CD4-positive, alpha-beta T cell (primary cell): Measurements from ENCODE around the gene CFAP99. TPM values are rescaled to one million over a fixed set of nuclear protein-coding genes. Genes with fewer than 3 reads are reported as not detected.

Source experiments
- ATAC-seq: fragments of 200-7000 bp; cut with Tn5 transposase; one replicate; pipeline ENCODE4 v1.10.0; 2022; ENCODE audit warnings: mild to moderate bottlenecking; ENCODE audit not compliant: poor library complexity
- CTCF ChIA-PET: fragments of 350-600 bp; sonication (Branson Sonifier 250); formaldehyde crosslinking; loops from one replicate; lab custom pipeline; 2021; ENCODE audit warnings: antibody characterized with exemption, inconsistent platforms; lab: Charles Lee
- POLR2A ChIA-PET: fragments of 350-600 bp; sonication (Branson Sonifier 250); formaldehyde crosslinking; loops from one replicate; lab custom pipeline; 2021; ENCODE audit warnings: antibody characterized with exemption, inconsistent platforms; lab: Charles Lee
- DNase-seq, 14 experiments: peaks; one replicate each; pipeline ENCODE4 v3.0.0-alpha.2; 2013 to 2020; ENCODE audit warnings: mixed read lengths in 2 of 14
- H3K27ac ChIP-seq, 2 donors: one replicate each; pipeline versions ENCODE4 v1.5.1 to v1.7.0; 2013; ENCODE audit warnings: low read length in 2 of 2, low read depth in 1 of 2, mild to moderate bottlenecking in 1 of 2
- H3K27me3 ChIP-seq, 2 experiments: 1 replicate in 1 of 2; 2 replicates in 1 of 2; pipeline versions ENCODE4 v1.6.1 to v1.7.0; 2013; ENCODE audit warnings: low read length in 2 of 2, control low read depth in 1 of 2, mild to moderate bottlenecking in 1 of 2, moderate library complexity in 1 of 2; ENCODE audit not compliant: insufficient read depth in 2 of 2, control insufficient read depth in 1 of 2
- H3K36me3 ChIP-seq: one replicate; pipeline ENCODE4 v1.6.1; 2013; ENCODE audit warnings: low read length, control low read depth; ENCODE audit not compliant: insufficient read depth
- H3K4me1 ChIP-seq: one replicate; pipeline ENCODE4 v1.6.1; 2013; ENCODE audit warnings: low read length, control low read depth; ENCODE audit not compliant: insufficient read depth
- H3K4me3 ChIP-seq: one replicate; pipeline ENCODE4 v1.5.1; 2013; ENCODE audit warnings: mild to moderate bottlenecking, low read length, moderate library complexity
- H3K9me3 ChIP-seq, 2 experiments: 1 replicate in 1 of 2; 2 replicates in 1 of 2; pipeline versions ENCODE4 v1.6.1 to v1.7.0; 2013; ENCODE audit warnings: low read length in 2 of 2, mild to moderate bottlenecking in 2 of 2, control low read depth in 1 of 2, moderate library complexity in 1 of 2; ENCODE audit not compliant: control insufficient read depth in 1 of 2, insufficient read depth in 1 of 2
- H3K27ac Mint-ChIP-seq: one replicate; pipeline ENCODE4 v1.8.0; 2020; ENCODE audit warnings: mixed read lengths
- H3K27me3 Mint-ChIP-seq: one replicate; pipeline ENCODE4 v1.8.0; 2021; ENCODE audit warnings: mixed read lengths
- H3K36me3 Mint-ChIP-seq: one replicate; pipeline ENCODE4 v1.8.0; 2021; ENCODE audit warnings: low read depth, mixed read lengths
- H3K4me1 Mint-ChIP-seq: one replicate; pipeline ENCODE4 v1.8.0; 2021; ENCODE audit warnings: low read depth, mixed read lengths
- H3K4me3 Mint-ChIP-seq: one replicate; pipeline ENCODE4 v1.8.0; 2020; ENCODE audit warnings: mild to moderate bottlenecking, mixed read lengths
- H3K9me3 Mint-ChIP-seq: one replicate; pipeline ENCODE4 v1.8.0; 2020; ENCODE audit warnings: mixed read lengths
- CTCF ChIP-seq: fragments of 200-600 bp; IDR thresholded peaks from one replicate; pipeline ENCODE4 v1.8.0; 2022; ENCODE audit warnings: antibody characterized with exemption, mild to moderate bottlenecking
- intact Hi-C, 2 experiments: fragments of 100-400 bp; cut with DNase I in 1 of 2; cut with micrococcal nuclease in 1 of 2; formaldehyde crosslinking; loops; one replicate each; pipeline versions ENCODE4 v1.15.1 to v1.9.0; 2023 to 2025; cut with DNase I, micrococcal nuclease
- total RNA-seq, 174 experiments: library from RNA in 2 of 174; stranded (reverse) in 2 of 174; gene quantifications; one replicate each; pipeline ENCODE4 v1.2.3 and lab custom pipeline; 2021 to 2026

Gene CFAP99
- total RNA-seq, 2 experiments from 2014 or later = 0.17 TPM; not detected in 1

GRCh38 chr4:2482192-2482591 is 63.4 kb downstream of the CFAP99 start:
- peak overlapping the region in 1 of 2 donors; percentile 40 for H3K27ac ChIP-seq
- Mint-ChIP-seq H3K27me3 (no peaks in the 10 kb centered on the region), H3K36me3 (peaks cover 38% of the 10 kb centered on the region), H3K4me1 (peaks cover 95% of the 10 kb centered on the region), H3K4me3 (peak overlapping the region; percentile 80), H3K27ac (peak overlapping the region; percentile 78), H3K9me3 (no peaks in the 10 kb centered on the region)
- ChIA-PET CTCF (interaction anchor here (1.0 kb wide), 1 partner anchor 13 kb away, joined by 3 read pairs; the partner anchor contains the start of gene RNF4), POLR2A (interaction anchor here (1.0 to 6.4 kb wide), 3 partner anchors 12 to 54 kb away, joined by 3 to 74 read pairs (median 6); partner anchors contain the start of genes FAM193A and RNF4)
- no peak for TF ChIP-seq CTCF
- H3K36me3 ChIP-seq = peaks cover 17% of the 10 kb centered on the region
- peaks cover 99% of the 10 kb centered on the region for H3K4me1 ChIP-seq
- DNase-seq (no peak), ATAC-seq (no peak)
- no peaks in the 10 kb centered on the region for H3K9me3 ChIP-seq
- H3K4me3 ChIP-seq = peak overlapping the region; percentile 6
- H3K27me3 ChIP-seq = no peaks in the 10 kb centered on the region
- intact Hi-C loops = loop anchor here in 1 of 2 experiments (5.0 kb wide), 1 partner anchor 50 kb away; no protein-coding TSS in a partner anchor

- Histone ChIP-seq H3K4me1 (peaks cover 99% of the 10 kb centered on the region), H3K4me3 (peak overlapping the region; percentile 6), H3K27me3 (no peaks in the 10 kb centered on the region), H3K36me3 (peaks cover 15% of the 10 kb centered on the region), H3K27ac (peak overlapping the region in 1 of 2 donors; percentile 40), H3K9me3 (no peaks in the 10 kb centered on the region)
- intact Hi-C loops = loop anchor here in 1 of 2 experiments (5.0 kb wide), 1 partner anchor 50 kb away; no protein-coding TSS in a partner anchor
- Mint-ChIP-seq H3K4me1 (peaks cover 92% of the 10 kb centered on the region), H3K27ac (peak overlapping the region; percentile 78), H3K27me3 (no peaks in the 10 kb centered on the region), H3K9me3 (no peaks in the 10 kb centered on the region), H3K36me3 (peaks cover 34% of the 10 kb centered on the region), H3K4me3 (peak overlapping the region; percentile 80)
- ATAC-seq (peak; percentile 19), DNase-seq (peak in 2 of 14 experiments; percentile 18 to 38)
- CTCF ChIA-PET = interaction anchor here (0.6 to 1.0 kb wide), 2 partner anchors 14 to 51 kb away, joined by 3 read pairs; partner anchors contain the start of gene RNF4
- TF ChIP-seq CTCF = no peak
- POLR2A ChIA-PET = interaction anchor here (1.0 to 6.4 kb wide), 3 partner anchors 13 to 53 kb away, joined by 3 to 74 read pairs (median 6); partner anchors contain the start of genes FAM193A and RNF4
These were observed 63.9 kb downstream of the CFAP99 start for GRCh38 chr4:2482693-2483092.

GRCh38 chr4:2483237-2483636 is 64.5 kb downstream of the CFAP99 start:
- Histone ChIP-seq H3K9me3 (no peaks in the 10 kb centered on the region), H3K27ac (peak overlapping the region in 1 of 2 donors; percentile 1), H3K4me1 (peaks cover 100% of the 10 kb centered on the region), H3K4me3 (no peak overlapping the region), H3K27me3 (no peaks in the 10 kb centered on the region), H3K36me3 (peaks cover 18% of the 10 kb centered on the region)
- peaks cover 92% of the 10 kb centered on the region for H3K4me1 Mint-ChIP-seq
- ATAC-seq (no peak), DNase-seq (no peak)
- POLR2A ChIA-PET = interaction anchor here (1.0 to 6.4 kb wide), 3 partner anchors 13 to 53 kb away, joined by 3 to 74 read pairs (median 6); partner anchors contain the start of genes FAM193A and RNF4
- peaks cover 33% of the 10 kb centered on the region for H3K36me3 Mint-ChIP-seq
- intact Hi-C loops = loop anchor here in 1 of 2 experiments (5.0 kb wide), 1 partner anchor 49 kb away; no protein-coding TSS in a partner anchor
- no peaks in the 10 kb centered on the region for H3K9me3 Mint-ChIP-seq
- no peak for TF ChIP-seq CTCF
- no peaks in the 10 kb centered on the region for H3K27me3 Mint-ChIP-seq
- peak overlapping the region; percentile 80 for H3K4me3 Mint-ChIP-seq
- CTCF ChIA-PET = interaction anchor here (0.6 to 1.0 kb wide), 2 partner anchors 14 to 51 kb away, joined by 3 read pairs; partner anchors contain the start of gene RNF4
- H3K27ac Mint-ChIP-seq = peak overlapping the region; percentile 78
